ENCODE measurements around the gene CCDC186. TPM values are rescaled to one million over a fixed set of nuclear protein-coding genes. Genes with fewer than 3 reads are reported as not detected.

Gene CCDC186
- total RNA-seq, 2 experiments from 2014 or later = 10.5 to 11.6 TPM

DNA sequence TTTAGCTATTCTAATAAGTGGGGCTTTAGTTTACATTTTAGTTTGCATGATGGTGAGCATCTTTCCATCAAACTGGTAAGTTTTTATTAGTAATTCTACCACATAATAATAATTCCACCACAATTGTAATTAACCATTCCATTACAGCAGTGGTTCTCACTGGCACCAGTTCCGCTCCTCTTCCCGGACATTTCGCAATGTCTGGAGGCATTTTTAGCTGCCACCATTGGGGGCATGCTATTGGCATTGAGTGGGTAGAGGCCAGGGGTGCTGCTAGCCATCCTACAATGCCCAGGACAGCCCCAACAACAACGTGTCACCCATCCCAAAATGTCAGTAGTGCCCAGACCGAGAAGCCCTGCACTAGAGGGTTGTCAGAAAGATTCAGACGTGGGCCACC, 98.9 kb downstream of the CCDC186 start:
- H3K4me3 Mint-ChIP-seq = no peak overlapping the region
- H3K4me1 Mint-ChIP-seq (ENCODE audit: low read depth) = peaks cover 17% of the 10 kb centered on the region
- no peak overlapping the region for H3K27ac Mint-ChIP-seq
- ATAC-seq = no peak
- intact Hi-C loops (cut with micrococcal nuclease) = no loop called here
- no peaks in the 10 kb centered on the region for H3K9me3 Mint-ChIP-seq
- no peaks in the 10 kb centered on the region for H3K36me3 Mint-ChIP-seq (ENCODE audit: low read depth)
- no peak for DNase-seq
- no peaks in the 10 kb centered on the region for H3K27me3 Mint-ChIP-seq
- CTCF ChIA-PET = interaction anchor here (0.8 to 1.0 kb wide), 2 partner anchors 24 to 393 kb away, joined by 3 read pairs; no protein-coding TSS in a partner anchor
- TF ChIP-seq, protein P1, sequence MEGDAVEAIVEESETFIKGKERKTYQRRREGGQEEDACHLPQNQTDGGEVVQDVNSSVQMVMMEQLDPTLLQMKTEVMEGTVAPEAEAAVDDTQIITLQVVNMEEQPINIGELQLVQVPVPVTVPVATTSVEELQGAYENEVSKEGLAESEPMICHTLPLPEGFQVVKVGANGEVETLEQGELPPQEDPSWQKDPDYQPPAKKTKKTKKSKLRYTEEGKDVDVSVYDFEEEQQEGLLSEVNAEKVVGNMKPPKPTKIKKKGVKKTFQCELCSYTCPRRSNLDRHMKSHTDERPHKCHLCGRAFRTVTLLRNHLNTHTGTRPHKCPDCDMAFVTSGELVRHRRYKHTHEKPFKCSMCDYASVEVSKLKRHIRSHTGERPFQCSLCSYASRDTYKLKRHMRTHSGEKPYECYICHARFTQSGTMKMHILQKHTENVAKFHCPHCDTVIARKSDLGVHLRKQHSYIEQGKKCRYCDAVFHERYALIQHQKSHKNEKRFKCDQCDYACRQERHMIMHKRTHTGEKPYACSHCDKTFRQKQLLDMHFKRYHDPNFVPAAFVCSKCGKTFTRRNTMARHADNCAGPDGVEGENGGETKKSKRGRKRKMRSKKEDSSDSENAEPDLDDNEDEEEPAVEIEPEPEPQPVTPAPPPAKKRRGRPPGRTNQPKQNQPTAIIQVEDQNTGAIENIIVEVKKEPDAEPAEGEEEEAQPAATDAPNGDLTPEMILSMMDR (IDR thresholded peaks at IDR 0.05) = no peak
- POLR2A ChIA-PET = interaction anchor here (1.7 kb wide), 1 partner anchor 10 kb away, joined by 5 read pairs; no protein-coding TSS in a partner anchor

DNA sequence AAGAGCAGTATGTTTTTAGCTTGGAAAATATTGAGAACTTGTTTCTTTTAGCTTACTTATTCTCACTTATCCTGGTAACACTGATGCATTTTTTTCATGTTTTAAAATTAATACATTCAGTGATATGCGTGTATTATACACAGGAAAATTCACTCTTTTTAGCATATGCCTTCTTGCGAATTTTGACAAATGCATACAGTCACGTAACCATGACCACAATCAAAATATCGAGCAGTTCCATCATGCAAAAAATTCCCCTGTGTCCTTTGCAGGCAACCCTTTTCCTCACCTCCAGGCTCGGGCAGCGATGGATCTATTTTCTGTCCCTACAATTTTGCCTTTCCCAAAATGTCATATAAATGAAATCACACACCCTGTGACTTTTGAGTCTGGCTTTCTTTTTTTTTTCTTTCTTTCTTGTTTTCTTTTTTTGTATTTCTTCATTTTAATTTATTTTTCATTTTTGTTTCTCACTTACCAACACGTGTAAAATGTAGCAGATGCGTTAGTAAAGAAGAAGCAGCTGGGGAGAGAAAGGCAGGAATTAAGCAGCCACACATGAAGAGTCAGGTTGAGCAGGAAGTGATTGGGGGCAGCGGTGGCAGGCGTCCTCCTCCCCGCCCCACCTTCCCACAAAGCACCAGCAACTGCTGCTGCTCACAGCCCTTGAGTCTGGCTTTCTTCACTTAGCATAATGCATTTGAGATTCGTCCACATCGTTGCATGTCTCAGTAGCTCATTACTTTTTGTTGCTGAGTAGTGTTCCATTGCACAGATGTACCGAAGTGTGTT, 100.4 kb downstream of the CCDC186 start:
- ChIA-PET CTCF (no interaction called here), POLR2A (interaction anchor here (1.7 kb wide), 1 partner anchor 8 kb away, joined by 5 read pairs; no protein-coding TSS in a partner anchor)
- peak; percentile 69 for ATAC-seq
- Mint-ChIP-seq H3K27ac (no peak overlapping the region), H3K4me1 (ENCODE audit: low read depth) (peaks cover 18% of the 10 kb centered on the region), H3K4me3 (no peak overlapping the region), H3K36me3 (ENCODE audit: low read depth) (no peaks in the 10 kb centered on the region), H3K9me3 (no peaks in the 10 kb centered on the region), H3K27me3 (no peaks in the 10 kb centered on the region)
- intact Hi-C loops (cut with micrococcal nuclease) = no loop called here
- TF ChIP-seq, protein P1 (IDR thresholded peaks at IDR 0.05) = no peak
- peak; percentile 45 for DNase-seq

DNA sequence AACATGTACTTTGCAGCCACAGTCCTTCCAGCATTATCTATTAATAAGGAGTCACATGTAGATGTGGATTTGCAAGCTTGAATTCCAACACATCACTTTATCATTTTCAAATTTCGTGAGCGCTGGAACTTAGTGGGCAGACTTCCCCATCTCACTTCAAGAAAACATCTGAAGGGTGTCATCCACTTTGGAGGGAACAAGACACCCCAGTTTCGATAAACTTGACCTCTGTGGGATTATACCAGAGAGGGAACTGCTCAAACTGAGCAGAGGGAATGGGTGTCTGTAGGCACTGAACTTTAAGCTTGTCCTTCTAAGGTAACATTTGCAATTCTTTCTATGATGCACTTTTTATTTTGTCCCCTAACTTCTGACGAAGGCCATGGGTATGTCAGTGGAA, 102.8 kb downstream of the CCDC186 start:
- CTCF ChIA-PET = interaction anchor here (0.7 to 1.1 kb wide), 2 partner anchors 171 to 272 kb away, joined by 3 to 5 read pairs; no protein-coding TSS in a partner anchor
- H3K9me3 Mint-ChIP-seq = no peaks in the 10 kb centered on the region
- no peaks in the 10 kb centered on the region for H3K36me3 Mint-ChIP-seq (ENCODE audit: low read depth)
- POLR2A ChIA-PET = no interaction called here
- DNase-seq (no peak), ATAC-seq (no peak)
- TF ChIP-seq, protein P1 (IDR thresholded peaks at IDR 0.05) = no peak
- H3K4me3 Mint-ChIP-seq = no peak overlapping the region
- intact Hi-C loops (cut with micrococcal nuclease) = no loop called here
- peaks cover 23% of the 10 kb centered on the region for H3K4me1 Mint-ChIP-seq (ENCODE audit: low read depth)
- H3K27ac Mint-ChIP-seq = no peak overlapping the region
- H3K27me3 Mint-ChIP-seq = no peaks in the 10 kb centered on the region

Other genes starting within 250 kb of the CCDC186 start
- gene ADRB1, start 130.3 kb downstream of the CCDC186 start, total RNA-seq = under 1 TPM; 0.27 to 0.40 TPM
- under 1 TPM; 0.05 to 0.16 TPM for gene TDRD1, start 5.2 kb upstream of the CCDC186 start, total RNA-seq
- not detected for gene VWA2, start 65.1 kb upstream of the CCDC186 start, total RNA-seq
- gene AFAP1L2, start 230.3 kb upstream of the CCDC186 start, total RNA-seq = 1 to 10 TPM; 4.9 to 6.3 TPM